Activated CD4-positive, alpha-beta T cell treated with anti-CD3 and anti-CD28 coated beads, Interleukin-10, Interleukin-2, amounts not matched to agents 100 ng/mL and 50 ng/mL, durations not matched to agents 16 hours and 8 hours (primary cell): ENCODE measurements around the gene KCNJ12.
"Not testable (repeated sequence)": the region's sequence is repeated elsewhere in the genome, so short reads cannot be mapped to it uniquely, and the experiment has no call there.

Source experiments
- DNase-seq: peaks from one replicate; pipeline ENCODE4 v3.0.0-alpha.2; 2020

The KCNJ12 gene

DNA sequence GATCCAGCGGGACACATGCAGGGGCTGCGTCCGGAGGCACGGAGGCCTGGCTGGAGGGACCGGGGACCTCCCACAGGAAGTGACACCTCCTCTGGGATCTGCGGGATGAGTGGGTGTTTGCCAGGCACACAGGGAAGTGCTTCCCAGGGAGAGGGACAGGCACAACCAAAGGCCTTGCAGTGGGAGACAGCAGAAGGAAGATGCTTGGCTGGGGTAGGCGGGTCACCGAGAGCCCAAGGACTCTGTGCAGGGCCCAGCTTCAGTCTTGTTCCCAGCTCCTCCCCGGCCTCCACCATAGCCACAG, 47.0 kb downstream of the KCNJ12 start:
- not testable (repeated sequence) for DNase-seq

DNA sequence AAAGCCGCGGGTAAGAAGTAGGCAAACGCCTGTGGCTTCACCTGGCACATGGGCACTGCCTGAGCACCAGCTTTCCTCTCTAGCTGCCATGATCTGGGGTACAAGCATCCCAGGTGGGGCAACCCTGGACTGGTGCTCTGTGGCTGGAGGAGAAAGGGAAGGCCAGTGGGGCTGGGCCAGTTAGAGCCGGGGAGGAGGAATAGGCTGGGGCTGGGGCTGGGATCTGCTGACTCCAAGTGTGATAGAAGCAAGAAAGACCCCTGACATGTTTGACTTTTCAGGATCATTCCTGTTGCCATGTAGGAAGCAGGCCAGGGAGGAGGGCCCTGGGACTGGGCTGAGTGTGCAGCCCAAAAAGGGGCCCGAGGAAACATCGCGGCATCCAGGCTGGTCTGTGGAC, 48.5 kb downstream of the KCNJ12 start:
- not testable (repeated sequence) for DNase-seq

DNA sequence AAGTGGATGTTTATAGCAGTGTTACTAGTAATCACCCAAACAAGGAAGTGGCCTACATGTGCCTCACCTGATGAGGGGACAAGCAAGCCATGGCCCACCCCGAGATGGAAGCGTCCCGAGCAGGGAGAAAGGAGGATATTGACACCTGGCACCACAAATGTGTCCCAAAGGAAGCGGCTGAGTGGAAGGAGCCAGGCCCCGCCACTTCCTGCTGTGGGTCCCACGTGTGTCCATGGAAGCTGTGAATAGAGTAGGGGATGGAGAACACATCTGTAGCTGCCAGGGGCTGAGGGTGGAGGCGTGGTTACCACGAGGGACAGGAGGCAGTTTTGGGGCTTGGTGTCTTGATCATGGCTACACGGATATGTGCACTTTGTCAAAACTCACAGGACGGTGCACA, 49.2 kb downstream of the KCNJ12 start:
- no peak for DNase-seq

DNA sequence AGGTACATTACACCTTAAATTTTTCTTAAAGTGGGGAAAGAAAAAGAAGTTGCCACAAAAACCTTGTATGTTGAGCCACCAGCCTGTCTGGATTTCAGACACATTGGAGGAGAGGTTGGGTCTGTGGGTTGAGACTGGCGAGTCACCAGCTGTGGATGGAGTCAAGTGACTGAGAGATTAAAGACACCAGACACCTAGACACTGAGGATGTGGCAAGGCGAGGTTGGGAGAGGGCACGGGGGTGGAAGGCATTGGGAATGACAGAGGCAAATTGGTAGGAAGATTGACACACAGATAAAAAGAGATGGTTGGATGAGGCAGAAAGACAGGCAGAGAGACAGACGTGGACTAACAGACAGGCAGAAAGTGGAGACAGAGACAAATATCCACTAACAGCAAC, 49.6 kb downstream of the KCNJ12 start:
- DNase-seq: no peak

DNA sequence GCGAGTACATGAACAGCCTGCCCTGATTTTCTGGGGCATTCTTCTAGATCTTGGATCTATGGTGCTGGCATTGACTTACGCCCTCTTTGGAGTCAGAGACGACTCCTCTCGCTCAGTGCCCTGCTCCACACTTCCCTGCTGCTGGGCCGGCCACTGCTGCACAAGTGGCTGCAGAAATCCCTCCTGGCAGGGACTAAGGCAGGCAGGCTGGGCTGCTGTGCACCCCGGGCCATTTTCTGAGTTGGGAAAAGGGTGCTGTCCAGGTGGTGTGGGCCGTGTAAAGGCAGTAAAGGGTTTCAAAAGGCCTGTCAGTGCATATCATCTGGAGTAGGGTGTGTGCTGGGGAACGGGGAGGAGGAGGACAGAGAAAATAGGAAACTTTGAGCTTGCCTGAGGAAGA, 50.1 kb downstream of the KCNJ12 start:
- not testable (repeated sequence) for DNase-seq

DNA sequence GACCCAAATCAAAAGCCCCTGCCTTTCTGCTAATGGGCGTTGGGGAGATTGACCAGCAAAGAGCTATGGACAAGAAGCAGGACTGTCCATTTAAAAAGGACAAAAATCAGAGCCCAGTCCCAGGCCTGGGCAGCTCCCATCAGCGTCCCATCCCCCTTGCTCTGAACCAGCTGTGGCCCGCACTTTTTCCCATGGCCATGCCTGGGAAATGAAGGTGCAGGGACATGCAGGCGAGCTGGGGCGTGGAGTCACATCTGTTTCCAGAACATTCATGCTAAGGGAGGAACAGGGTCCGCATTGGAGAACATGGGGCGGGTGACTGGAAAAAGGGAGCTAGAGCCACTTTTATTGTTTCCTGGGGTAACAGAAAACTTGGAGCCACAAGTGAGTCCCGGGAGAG, 50.7 kb downstream of the KCNJ12 start:
- DNase-seq: not testable (repeated sequence)

DNA sequence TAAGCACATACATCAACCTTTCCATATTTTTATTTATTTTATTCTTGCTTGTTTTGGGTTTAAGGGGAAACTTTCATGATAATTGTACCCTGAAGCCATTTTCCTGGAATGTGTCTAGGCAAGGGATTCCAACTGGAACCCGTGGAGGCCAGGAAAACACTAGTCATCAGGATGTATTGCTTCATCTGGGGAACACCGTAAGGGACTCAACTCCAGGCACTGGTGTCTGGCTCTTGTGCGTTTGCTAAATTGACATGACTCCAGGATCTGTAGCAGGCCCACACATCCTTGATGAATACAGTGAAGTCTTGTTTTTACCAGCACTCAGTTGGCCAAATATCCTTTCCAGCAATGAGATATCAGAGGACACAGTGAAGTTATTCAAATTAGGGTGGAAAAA, 51.6 kb downstream of the KCNJ12 start:
- DNase-seq: not testable (repeated sequence)

DNA sequence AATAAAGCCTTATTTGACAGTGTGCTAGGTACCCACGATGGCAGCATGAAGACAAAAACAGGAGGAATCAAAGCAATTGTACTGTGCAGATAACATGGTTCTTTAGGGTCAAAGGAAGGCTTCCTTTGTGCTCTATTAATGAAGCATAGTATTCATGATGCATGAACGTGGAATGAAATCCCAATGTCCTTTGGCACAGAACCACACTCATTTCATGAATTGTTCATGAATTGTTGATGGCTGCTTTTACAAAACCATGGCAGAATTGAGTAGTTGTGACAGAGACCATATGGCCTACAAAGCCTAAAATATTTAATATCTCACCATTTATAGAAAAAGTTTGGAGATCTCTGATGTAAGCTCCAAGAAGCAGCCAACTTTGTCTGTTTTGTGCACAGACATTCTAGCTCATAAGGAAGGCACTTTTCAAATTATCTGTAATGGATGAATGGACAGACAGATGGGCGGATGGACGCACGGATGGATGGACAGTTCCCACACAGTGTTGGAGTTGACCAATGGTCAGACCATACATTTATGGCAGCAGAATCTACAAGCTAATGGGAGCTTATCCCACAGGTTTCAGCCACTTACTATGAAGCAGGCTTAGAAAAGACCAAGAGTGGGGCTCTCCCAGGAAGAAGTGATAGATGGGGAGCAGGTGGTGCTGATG, 52.7 kb downstream of the KCNJ12 start:
- DNase-seq: not testable (repeated sequence)

DNA sequence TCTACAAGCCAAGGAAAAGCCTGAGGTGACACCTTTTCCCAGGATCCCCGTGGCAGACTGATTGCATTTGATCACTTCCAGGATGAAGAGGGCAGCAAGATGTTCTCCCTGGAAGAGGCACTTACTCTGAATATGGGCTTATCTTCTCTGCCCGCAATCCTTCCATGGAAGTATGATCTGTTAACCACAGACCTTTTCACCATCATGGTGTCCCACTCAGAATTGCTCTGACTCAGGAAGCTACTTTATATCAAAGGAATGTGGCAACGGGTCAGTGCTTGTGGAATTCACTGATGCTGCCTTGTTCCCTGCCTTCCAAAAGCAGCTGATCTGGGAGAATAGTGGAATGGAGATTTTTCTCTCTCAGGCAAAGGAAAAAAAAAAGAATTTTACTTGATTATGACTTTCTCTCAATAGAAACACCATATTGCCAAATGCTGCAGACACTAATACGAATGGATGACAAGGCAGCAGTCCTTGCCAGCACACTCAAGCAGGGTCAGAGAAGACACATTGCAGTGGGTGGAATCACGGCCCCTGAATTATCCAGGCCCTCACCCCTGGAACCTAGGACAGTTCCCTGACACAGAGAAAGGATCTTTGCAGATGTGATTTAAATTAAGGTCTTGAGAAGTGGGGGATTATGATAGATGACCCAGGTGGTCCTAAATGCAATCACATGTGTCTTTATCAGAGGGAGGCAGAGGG, 53.9 kb downstream of the KCNJ12 start:
- not testable (repeated sequence) for DNase-seq

DNA sequence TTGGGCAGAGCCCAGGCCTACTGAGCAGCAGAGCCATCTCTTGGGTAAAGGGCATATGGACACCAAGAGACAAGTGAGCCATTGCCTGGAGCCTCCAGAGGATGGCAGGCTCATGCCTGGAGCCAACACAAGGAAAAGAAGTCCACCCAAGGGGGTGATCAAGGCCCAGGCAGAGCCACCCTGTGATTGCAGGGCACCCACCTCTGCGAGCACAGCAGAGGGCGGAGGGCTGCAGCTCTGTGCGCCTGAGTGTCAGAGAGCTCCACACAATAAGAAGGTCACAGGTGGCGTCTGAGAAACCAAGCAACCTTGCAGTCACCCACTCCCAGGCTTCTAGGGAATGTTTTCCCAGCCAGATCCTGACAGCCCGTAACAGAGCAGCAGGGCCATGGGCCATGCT, 57.8 kb downstream of the KCNJ12 start:
- not testable (repeated sequence) for DNase-seq

DNA sequence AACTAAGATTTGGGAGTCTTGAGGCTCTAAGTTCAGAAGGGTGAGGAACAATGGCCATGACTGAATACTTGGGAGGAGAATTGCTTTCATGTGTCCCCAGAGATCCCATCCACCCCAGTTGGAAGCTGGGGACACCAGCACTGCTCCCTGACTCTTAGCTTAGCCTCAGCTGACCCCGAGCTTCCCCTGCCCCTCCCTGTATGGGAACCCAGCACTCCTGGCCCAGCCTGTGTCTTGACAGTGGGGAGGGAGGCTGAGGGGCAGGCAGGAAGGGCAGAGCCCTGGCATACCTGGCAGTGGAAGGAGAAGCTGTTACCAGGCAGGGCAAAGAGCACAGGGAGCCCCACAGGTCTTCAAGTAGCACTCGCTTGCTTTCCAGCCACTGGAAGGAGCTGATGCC, 58.8 kb downstream of the KCNJ12 start:
- not testable (repeated sequence) for DNase-seq

DNA sequence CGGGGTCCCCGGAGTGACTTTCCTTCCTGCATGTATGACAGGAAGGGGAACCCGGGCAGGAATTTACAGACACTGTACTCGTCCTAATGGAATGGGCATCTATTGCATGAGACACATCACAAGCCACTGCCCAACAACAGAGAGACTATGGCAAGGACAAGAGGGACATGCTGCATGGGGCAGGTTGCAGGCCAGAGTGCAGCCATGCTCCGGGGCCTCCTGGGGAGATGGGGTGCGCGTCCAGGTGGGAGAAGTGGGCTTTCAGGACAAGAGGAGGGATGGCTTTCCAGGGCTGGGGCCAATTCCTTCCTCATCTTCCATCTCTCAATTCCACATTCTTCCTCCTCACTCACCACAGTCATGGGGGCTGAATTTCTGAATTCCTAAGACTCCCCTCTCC, 60.3 kb downstream of the KCNJ12 start:
- DNase-seq: not testable (repeated sequence)

DNA sequence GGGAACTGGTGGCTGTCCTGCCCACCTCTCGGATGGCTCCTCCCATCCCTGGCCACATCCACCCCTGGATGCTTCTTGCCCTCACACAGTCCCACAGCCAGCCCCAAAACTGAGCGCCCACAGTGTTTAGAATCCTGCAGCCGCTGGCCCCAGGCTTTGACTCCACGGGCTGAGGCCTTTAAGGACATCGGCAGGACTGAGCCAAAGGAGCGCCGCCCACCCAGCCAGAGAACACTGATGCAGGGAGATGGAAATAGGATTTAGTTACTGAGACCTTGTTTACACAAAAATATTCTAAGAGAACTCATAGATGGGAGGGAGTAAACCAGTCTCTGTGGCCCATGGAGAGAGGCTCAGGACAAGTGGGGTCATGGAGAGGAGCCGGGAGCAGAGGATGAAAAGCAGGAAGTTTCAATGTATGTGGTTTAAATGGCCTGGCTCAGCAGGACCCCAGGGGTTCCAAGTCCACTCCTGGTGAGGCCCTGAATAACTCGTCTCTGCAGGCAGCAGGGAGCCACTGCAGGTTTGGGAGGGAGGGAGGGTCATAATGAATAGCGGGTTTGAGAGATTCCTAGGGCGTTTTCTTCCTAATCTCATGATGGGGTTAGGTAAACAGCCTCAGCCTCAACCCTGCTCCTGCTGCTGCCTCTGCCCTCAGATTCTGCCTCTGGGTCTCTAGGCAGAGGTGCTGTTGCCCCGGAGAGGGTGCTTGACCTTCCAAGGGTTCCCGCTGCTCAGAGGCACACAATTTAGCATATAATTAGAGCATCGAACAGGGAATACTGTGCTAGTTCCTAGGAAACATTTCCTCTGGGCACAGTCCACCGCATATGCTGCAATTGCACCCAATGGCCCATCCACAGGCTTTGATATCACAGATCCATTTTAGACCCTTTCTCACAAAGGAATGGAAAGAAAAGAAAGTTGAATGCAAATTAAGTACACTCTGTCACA, 61.0 kb downstream of the KCNJ12 start:
- not testable (repeated sequence) for DNase-seq

DNA sequence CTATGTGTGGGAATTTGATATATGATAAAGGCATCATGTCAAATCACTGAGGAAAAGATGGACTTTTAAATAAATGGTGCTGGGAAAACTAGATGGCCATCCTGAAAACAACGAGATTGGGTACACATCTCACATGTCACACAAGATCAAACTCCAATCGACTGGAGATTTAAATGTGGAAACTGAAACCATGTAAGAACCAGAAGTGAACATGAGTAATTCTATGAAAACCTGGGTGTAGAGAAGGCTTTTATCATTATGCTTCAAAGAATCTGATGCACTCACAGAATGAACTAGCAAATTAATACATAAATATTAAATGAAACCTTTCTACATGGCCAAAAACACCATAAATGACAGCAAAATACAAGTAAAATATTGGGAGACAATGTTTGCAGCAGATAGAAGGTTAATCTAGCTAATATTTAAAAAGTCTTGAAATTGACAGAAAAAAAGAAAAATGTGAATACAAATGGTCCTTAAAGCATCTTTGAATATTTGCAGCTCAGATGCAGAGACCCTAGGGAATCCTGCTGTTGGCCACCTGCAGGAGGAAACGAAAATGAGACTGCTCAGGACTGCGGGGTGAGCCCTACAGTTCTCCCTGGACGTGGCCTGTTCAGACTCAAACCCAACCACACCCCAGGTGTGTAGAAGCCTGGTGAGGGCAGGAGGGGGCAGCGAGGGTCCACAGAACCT, 62.3 kb downstream of the KCNJ12 start:
- not testable (repeated sequence) for DNase-seq

DNA sequence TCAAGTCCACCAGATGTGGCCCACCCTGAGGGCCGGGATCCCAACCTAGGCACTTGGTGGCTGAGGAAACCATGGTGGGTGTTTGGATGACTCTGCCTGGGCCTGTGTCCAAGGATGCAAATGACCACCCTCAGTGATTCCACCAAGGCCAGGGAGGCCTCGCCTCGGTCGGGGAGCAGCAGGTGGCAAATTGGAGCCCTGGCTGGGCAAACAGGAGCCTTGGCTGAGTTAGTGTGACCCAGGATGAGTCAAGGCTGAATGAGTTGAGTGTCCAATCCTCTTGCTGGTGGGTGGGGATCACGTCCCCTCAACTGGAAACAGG, 62.8 kb downstream of the KCNJ12 start:
- DNase-seq: not testable (repeated sequence)

DNA sequence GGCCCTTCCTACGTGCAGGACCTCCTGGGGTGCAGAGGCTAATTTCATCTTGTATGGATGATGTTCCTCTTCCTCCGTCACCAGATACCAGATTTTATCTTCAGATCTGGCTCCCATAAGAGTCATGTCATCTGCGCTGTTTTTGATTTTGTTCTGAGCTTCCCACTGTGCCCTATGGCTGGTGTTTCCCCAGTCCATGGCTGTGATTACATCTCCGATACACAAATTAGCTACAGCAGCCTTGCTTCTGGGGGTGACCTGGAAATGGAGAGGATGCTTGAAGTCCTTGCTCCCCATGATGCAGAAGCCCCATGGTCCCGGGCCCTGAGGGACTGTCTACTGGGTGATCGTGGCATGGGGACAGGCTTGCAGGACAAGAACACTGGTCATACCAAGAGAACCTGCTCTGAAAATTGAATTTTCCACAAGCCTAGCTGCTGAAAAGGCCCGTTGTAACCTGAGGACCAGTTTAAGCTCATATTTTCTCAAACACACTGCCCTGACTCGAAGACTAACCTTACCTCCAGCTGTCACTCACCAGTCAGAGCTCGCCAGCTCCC, 69.0 kb downstream of the KCNJ12 start:
- DNase-seq: no peak

DNA sequence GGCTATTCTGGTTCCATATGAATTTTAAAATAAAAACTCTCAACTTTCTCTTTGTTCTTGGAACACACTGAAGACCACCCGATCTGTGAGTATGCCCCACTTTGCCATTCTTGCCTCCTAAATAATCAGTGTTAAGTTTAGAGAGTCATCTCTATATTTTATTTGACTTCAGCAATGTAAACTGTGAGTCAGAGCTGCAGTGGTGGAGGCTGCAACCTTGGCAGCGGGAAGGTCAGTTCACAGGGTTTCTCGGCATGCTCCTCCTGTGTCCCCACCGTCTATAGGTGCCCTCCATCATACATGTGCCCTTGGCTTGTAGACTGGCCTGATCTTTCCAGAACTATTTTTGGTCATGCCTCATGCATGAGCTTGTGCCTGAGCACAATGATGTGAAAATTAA, 71.4 kb downstream of the KCNJ12 start:
- not testable (repeated sequence) for DNase-seq

DNA sequence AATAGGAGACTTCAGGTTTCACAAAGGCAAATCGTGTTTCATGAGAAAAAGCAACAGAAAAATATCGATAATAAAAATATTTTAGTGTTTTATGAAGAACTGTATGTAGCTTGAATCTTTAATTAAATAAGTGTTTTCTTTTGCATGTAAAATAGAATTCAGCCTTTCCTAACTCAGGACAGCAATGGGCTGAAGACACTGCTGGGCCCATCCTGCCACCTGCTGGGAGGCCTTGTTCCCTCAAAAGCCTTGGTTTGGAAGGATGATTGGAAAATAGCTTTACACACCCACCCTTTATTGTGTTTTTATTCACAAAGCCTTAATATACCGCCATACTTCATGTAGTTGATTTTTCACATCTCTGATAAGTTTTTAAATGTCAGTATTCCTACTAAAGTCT, 73.7 kb downstream of the KCNJ12 start:
- DNase-seq: not testable (repeated sequence)

DNA sequence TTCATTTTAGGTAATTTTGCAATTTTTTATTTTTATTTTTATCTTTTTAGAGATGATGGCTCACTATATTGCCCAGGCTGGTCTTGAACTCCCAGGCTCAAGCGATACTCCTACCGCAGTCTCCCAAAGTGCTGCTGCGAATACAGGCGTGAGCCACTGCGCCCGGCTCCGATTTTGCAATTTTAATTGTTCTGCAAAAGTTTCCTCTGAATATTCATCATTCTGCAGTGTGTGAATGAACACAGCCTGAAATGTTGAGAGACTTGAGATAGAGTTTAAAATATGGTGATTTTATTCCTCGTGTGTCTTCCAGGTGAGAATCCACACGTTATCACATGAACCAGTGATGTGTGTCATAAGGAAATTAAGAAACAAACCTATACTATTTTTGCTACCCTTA, 75.8 kb downstream of the KCNJ12 start:
- no peak for DNase-seq

DNA sequence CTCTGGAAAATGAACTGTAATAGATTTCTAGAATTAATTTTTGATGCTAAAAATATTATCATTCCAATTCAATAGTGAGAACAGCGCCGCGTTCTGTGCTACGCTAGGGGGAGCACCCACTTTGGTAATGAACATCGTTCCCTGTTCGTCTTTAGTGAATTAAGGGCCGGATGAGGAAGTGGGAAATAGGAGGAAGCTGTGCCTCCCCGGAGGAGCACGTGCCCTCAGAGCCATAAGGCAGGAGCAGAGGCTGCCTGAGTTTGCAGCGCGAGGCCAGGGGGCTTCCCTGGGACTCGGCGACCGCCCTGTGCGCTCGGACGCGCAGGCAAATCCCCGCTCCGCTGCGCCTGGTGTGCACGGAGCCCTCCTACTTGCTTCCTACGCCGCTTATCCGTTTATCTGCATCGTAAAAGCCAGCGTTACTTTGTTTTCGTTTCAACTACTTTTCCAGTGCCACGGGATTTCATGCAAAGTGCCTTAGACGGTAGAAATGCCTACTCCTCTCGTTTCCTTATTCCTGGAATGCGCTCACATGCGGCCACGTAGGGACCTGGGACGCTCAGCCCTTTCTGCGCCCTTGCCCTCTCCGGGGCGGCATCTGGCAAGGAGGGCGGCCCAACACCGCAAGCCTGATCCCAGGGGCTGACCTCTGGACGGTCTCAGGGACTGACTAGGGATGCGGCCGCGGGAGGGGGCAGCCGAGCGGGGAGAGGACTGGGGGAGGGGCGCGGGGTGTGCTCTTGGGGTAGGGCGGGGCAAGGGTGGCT, 76.4 kb downstream of the KCNJ12 start:
- peak; percentile 53 for DNase-seq

DNA sequence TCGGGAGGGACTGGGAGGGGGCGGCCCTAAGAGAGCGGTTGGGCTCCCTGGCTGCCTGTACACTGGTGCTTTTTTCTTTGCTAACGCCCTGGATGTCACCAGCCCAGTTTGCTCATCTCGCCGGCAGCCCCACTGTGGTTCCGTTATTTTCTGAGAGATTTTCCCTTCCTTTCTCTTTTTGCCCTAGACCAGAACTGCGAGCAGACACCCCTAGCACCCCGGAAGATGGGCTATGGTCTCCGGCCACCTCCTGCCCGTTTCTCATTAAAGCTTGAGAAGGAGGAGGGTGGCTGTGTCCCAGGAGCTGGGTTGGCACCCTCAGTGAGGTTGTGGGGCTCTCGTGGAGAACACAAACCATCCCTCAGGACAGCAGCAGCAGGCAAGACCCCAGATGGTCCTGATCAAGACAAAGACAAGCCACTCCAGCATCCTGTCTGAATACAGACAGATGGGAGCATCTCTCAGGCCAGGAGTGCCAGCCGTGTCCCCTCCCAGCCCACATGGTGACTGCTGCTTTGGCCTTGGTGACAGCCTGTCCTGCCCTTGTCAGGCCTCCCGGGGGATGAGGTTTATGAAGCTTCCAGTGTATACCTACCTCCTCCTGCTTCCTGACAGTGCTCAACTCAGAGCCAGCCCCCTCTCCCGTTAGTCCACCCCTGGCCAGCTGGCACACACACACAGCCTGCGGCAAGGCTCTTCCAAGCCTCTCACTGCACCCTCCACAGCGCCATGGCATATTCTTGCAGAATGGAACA, 77.2 kb downstream of the KCNJ12 start:
- no peak for DNase-seq
